GM18519 (cell line): ENCODE results near the gene MYH14.

Source experiments
- ATAC-seq: cut with Tn5 transposase; IDR thresholded peaks from one replicate; pipeline ENCODE4 v1.9.1; 2021; ENCODE audit warnings: mild to moderate bottlenecking, moderate library complexity; ENCODE audit not compliant: unreplicated experiment, low FRiP score

The MYH14 gene

DNA sequence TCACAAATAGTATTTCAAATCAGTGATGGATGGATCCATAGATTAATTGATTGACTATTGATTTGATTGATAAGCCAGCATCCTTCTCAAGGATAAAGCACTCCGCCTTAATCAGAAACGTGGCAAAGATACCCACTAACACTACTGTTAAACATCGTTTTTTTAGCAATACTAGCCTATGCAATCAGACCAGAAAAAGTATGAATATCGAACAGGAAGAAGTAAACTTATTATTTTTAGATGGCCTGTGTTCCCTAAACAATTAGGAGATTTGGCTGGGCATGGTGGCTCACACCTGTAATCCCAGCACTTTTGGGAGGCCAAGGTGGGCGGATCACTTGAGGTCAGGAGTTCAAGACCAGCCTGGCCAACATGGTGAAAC lies 49.5 kb downstream of the MYH14 start:
- no peak for ATAC-seq

DNA sequence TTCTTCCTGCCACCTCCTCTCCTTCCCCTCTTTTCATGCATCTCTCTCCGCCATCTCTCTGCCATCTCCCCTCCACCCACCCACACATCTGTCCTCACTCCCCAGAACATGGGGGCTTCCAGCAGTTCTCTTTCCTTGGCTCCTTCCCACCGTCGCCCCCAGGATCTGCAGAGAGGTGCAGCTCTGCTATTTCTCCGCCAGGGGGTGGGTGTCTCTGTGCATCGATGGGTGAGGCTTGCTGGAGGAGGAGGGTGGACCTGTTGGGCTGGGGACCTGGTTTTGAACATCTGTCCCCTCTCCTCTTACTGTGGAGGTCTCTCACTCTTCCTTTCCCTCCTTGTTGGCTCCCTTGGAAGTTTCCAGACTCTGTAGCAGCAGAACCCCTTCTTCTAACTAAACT lies 51.7 kb downstream of the MYH14 start:
- no peak for ATAC-seq

DNA sequence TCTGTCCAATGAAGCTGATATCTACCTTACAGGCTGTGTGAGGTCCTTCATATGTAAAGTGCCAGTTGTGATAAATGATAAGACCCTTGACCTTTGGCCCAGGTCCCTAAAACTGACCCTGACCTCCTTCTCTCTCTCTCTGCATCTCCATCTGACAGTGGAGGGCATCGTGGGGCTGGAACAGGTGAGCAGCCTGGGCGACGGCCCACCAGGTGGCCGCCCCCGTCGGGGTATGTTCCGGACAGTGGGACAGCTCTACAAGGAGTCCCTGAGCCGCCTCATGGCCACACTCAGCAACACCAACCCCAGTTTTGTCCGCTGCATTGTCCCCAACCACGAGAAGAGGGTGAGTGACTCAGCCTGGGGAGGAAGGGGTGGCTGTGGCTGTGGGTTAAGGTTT lies 53.7 kb downstream of the MYH14 start:
- no peak for ATAC-seq

DNA sequence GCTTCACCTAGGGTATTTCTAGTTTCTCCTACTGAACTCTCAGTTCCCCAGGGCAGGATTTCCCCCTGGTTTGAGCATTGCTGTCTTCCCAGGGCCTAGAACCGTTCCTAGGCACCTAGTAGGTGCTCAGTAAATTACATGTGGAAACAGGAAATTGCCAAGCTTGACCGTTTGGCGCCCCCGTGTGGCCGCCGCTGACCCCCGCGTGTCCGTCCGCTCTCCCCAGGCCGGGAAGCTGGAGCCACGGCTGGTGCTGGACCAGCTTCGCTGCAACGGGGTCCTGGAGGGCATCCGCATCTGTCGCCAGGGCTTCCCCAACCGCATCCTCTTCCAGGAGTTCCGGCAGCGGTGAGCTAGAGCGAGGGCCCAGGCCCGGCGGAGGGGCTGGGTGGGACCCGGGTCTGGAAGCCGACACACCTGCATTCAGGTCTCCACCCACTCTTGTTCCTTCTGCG lies 55.5 kb downstream of the MYH14 start:
- ATAC-seq, result no peak

DNA sequence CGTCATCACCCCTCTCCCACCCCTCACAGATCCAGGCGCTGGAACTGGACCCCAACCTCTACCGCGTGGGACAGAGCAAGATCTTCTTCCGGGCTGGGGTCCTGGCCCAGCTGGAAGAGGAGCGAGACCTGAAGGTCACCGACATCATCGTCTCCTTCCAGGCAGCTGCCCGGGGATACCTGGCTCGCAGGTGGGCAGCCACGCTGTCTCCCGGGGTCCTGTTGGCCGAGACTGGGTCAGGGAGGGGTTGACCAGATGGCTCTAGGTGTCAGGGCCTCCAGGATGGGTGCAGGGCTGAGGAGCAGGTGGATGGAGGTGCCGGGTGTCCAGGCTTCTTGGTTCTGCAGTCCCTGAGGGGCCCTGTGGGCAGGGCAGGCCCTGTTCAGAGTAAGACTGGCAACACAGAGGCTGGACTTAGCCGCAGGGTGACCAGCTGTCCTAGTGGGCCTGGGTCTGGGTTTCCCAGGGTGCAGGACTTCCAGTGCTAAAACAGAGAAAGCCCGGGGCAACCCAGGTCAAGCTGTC lies 58.1 kb downstream of the MYH14 start:
- ATAC-seq, result no peak

DNA sequence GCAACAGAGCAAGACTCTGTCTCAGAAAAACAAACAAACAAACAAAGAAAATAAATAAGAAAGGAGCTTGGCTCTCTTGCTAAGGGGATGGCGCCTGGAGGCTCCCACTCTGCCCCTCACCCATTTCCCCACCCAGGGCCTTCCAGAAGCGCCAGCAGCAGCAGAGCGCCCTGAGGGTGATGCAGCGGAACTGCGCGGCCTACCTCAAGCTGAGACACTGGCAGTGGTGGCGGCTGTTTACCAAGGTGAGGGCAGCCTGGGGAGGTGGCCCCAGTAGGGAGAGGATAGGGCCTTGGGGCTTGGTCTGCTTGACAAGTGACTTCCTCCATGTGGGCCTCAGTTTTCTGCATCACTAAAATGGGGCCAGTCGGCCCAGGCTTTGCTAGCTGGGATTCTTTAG lies 59.8 kb downstream of the MYH14 start:
- no peak for ATAC-seq

DNA sequence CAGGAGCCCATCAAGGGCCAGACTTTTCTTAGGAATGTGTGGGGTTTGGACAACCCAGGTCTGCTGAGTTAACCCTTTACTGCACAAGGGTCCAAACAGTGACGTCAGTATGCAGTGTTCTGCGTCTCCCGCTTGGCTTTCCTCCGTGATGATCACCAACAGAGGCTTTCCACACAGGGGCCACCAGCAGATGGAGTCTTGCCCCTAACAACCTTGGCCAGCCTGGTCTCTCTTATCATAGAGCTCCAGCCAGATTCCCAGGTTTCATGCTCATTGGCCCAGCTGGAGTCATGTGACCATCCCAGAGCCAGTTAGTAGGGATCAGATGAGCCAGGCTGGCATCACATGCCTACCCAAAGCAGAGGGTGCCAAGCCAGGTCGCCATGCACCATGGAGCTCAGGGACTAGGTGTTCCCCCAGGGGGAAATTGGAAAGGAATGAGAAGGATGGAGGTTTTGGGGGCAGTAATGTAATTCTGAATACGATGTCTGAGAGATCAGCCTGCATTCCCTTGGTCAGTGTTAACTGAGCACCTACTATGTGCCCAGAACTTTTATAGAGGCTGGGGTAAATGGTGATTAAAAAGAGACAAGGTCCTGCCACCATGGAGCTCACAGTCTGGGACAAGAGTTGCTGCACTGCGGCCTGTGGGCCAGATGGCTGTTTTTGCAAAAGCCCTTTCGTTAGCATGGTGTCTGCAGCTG lies 61.2 kb downstream of the MYH14 start:
- ATAC-seq, result no peak

DNA sequence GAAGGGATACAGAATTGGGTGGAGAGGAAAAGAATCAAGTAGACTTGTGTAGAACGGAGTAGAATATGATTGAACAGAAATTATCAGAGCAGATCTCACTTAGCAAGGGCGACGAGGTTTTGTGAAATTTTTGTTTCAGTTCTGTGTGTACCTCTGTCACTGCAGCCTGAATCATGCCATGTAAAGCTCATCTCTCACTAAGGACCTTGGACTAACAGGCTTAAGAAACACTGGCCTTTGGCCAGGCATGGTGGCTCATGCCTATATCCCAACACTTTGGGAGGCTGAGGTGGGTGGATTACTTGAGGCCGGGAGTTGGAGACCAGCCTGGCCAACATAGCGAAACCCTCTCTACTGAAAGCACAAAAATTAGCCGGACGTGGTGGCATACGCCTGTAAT lies 62.6 kb downstream of the MYH14 start:
- no peak for ATAC-seq

DNA sequence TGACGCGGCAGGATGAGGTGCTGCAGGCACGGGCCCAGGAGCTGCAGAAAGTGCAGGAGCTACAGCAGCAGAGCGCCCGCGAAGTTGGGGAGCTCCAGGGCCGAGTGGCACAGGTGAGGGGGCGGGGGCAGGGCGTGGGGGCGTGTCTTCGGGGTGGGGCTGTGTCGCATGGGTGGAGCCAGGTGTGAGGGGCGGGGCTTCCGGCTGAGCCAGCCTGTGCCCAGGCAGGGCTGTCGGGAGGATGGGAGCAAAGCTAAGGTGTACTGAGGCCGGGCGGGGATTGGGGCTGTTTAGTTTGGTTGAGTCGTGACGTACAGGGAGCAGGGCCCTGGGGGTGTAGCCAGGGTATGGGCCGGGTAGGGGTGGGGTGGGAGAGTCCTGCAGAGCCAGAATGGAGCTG lies 63.5 kb downstream of the MYH14 start:
- ATAC-seq, result no peak

DNA sequence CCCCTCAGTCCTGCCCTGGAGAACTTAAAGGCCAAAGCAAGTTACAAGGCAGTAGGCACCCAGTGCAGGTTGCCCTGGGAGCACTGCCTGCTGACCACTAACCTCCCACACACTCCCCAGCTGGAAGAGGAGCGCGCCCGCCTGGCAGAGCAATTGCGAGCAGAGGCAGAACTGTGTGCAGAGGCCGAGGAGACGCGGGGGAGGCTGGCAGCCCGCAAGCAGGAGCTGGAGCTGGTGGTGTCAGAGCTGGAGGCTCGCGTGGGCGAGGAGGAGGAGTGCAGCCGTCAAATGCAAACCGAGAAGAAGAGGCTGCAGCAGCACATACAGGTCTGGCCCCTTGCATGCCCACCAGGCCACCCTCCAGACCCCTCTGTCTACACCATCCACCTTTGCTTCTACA lies 64.6 kb downstream of the MYH14 start:
- no peak for ATAC-seq

DNA sequence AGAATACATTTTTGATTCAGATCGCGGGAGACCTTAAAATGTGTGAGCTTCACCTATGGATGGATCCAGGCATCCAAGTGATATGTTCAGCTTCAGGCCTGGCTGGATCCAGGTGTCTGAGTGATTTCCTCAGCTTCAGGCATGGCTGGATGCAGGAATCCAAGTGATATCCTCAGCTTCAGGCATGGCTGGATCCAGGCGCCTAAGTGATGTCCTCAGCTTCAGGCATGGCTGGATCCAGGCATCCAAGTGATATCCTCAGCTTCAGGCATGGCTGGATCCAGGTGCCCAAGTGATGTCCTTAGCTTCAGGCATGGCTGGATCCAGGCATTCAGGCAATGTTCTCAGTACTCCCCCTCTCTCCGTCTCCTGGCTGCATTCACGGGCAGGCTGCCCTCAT lies 65.1 kb downstream of the MYH14 start:
- no peak for ATAC-seq

DNA sequence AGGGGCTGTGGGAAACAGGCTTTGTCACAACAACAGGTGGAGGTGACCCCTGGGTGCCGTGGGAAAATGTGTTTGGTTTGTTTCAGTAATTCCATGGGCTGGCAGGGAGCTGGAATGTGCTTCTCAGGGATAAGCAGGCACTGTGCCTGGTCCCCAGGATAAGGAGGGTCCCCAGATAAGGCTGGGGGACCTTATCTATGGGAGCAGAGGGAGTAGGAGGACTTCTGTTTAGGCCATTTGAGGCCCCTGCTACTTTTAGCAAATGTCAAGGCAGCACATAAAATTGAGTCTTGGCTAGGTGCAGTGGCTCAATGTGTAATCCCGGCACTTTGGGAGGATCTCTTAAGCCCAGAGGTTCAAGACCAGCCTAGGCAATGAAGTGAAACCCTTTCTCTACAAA lies 66.2 kb downstream of the MYH14 start:
- ATAC-seq, result no peak

DNA sequence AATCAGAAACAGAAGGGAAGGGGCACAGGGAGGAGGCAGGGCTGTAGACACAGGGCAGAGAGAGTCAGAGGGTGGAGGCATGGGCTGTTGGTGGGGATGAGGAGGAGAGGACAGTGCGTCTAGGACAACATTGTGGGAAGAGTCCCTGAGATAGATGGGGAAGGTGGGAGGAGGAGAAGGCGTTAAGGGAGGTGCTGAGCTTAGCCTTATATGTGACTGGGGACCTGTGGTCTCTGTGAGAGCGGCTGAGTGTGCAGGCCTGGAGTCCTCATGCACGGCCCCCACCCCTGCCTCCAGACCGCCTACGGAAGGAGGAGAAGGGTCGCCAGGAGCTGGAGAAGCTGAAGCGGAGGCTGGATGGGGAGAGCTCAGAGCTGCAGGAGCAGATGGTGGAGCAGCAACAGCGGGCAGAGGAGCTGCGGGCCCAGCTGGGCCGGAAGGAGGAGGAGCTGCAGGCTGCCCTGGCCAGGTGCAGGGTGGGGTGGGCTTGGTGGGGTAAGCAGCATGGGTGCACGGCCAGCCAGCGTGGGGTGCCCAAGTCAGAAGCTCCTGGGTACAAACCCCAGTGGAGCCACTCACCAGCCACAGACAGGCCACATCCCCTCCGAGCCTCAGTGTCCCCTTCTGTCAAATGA lies 69.0 kb downstream of the MYH14 start:
- no peak for ATAC-seq

DNA sequence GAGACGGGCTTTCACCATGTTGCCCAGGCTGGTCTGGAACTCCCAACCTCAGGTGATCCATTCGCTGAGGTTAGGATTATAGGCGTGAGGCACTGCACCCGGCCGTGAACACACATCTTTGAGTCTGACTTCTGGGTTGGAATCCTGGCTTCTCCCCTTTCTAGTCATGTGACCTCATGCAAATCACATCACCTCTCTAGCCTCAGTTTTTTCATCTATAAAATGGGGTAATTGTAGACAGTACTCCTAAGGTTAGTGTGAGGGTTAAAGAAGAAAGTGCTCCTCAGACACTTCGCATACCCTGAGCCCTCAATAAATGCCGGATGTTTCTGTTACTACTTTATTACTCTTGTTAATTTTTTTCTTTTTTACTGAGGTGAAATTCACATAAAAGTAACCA lies 70.4 kb downstream of the MYH14 start:
- ATAC-seq, result no peak

DNA sequence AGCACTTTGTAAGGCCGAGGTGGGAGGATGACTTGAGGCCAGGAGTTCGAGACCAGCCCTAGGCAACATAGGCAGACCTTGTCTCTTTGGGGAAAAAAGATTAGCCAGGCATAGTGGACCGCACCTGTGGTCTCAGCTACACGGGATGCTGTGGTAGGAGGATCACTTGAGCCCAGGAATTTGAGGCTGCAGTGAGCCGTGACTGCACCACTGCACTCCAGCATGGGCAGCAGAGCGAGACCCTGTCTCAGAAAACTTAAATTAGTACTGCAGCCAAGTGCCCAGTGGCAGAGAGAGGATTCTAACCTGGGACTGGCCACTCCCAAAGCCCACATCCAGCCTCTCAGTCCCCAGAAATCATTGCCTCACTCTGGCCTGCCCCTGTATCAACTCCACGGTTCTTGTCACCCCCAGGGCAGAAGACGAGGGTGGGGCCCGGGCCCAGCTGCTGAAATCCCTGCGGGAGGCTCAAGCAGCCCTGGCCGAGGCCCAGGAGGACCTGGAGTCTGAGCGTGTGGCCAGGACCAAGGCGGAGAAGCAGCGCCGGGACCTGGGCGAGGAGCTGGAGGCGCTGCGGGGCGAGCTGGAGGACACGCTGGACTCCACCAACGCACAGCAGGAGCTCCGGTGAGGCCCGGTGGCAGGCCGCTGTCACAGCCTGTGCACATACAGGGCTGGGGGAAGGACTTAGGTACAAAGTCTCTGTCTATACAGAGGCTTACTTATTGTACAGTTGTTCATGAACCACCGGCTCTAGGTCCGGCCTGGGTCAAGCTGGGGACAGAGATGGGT lies 72.4 kb downstream of the MYH14 start:
- no peak for ATAC-seq

DNA sequence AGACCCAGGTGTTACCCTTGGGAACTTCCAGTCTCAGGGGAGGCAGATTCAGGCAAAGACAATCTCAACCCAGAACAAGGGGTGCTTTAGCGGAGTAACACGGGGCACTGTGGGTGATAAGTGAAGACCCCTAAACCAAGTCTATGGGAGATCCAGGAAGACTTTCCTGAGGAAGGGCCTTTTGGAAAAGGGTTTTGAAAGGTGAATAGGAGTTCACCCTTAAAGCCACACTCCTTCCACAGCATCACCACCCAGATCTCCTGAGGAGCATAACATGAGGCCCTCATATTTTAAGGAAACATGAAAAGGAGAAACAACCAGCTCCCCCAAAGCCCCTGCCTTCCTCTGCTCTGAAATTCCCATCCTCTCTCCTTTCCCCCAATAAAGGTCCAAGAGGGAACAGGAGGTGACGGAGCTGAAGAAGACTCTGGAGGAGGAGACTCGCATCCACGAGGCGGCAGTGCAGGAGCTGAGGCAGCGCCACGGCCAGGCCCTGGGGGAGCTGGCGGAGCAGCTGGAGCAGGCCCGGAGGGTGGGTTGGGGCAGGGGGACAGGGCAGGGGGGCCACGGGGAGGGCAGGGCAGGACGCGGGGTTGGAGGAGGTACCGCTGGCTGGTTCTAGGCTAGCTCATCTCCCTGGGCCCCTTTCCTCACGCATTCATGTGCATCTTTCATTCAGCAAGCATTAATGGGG lies 73.1 kb downstream of the MYH14 start:
- no peak for ATAC-seq

DNA sequence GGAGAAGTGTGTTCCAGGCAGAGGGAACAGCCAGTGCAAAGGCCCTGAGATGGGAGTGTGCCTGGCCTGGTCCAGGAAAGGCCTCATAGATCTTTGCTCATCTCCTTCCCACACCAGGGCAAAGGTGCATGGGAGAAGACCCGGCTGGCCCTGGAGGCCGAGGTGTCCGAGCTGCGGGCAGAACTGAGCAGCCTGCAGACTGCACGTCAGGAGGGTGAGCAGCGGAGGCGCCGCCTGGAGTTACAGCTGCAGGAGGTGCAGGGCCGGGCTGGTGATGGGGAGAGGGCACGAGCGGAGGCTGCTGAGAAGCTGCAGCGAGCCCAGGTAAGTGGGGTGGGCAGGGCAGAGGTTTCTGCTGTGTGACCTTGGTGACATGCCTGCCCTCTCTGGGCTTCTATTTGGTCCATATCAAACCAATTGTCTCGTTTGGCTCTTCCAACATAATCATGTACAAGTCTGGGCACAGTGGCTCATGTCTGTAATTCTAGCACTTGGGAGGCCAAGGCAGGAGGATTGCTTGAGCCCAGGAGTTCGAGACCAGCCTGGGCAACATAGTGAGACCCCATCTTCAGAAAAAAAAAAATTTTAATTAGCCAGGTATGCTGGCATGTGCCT lies 74.7 kb downstream of the MYH14 start:
- ATAC-seq, result no peak

DNA sequence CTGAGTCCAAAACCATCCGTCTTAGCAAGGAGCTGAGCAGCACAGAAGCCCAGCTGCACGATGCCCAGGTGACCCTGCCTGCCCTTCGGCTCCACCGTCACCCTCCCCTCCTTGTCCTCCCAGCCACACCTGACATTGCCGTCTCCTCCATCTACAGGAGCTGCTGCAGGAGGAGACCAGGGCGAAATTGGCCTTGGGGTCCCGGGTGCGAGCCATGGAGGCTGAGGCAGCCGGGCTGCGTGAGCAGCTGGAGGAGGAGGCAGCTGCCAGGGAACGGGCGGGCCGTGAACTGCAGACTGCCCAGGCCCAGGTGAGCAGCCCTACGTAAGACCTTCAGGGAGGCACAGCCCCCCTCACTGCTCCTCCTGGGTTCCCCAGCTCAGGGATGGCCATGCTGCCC lies 76.7 kb downstream of the MYH14 start:
- ATAC-seq, result no peak

DNA sequence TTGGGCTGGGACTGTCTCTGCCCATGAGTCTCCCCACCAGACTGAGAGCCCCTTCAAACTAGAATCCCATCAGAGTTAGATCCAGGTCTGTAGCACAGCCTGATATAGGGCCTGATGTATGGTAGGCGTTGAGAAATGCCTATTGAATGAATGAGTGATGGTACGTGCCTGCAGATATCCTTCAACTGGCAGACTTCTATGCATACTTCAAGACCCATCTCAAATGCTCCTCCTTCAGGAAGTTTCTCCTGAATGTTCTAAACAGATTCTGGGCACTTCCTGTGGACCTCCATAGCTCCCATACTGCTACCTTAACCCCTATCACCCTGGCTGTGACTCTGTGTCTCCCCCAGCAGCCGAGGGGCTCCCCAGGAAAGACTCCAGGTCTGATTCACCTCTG lies 77.6 kb downstream of the MYH14 start:
- no peak for ATAC-seq

DNA sequence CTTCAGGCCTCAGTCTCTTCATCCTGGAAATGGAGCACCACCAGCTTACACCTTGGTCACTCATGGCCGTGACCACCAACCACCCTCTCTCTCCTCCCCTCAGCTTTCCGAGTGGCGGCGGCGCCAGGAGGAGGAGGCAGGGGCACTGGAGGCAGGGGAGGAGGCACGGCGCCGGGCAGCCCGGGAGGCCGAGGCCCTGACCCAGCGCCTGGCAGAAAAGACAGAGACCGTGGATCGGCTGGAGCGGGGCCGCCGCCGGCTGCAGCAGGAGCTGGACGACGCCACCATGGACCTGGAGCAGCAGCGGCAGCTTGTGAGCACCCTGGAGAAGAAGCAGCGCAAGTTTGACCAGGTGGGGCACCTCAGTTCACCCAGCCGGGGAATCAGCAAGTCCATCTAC lies 78.1 kb downstream of the MYH14 start:
- ATAC-seq, result no peak

DNA sequence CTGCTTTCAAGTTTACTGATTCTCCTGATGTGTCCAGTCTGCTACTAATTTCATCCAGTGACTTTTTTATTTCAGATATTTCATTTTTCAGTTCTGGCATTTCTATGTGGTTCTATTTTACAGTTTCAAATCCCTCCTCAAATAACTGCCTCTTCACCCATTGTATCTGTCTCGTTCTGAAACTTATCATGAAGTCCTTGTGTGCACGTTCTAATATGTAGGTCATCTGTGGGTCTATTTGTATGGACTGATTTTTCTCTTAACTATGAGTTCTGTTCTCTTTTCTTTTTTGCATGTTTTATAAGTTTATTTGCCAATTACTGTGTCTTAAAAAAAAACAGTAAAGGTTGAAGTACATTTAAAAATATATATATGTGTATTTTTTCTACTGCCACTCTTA lies 82.4 kb downstream of the MYH14 start:
- ATAC-seq, result no peak
